Brain microvascular endothelial cell (primary cell): ENCODE results near the gene MOV10L1.
A peak's percentile ranks its signal among the peaks of the same experiment; 100 is the strongest.

ENCODE experiments used
- DNase-seq: peaks from one replicate; pipeline ENCODE4 v3.0.0-alpha.2; 2020
- H3K27ac ChIP-seq: fragments of 250-450 bp; sonication (Bioruptor Pico); 2 replicates; pipeline ENCODE4 v1.5.1; 2020; ENCODE audit warnings: mild to moderate bottlenecking, moderate library complexity
- H3K27me3 ChIP-seq: fragments of 250-450 bp; sonication (Bioruptor Pico); replicated peaks from 2 replicates; pipeline ENCODE4 v1.5.1; 2020; ENCODE audit warnings: mild to moderate bottlenecking
- H3K36me3 ChIP-seq: fragments of 250-450 bp; sonication (Bioruptor Pico); replicated peaks from 2 replicates; pipeline ENCODE4 v1.5.1; 2020; ENCODE audit warnings: mild to moderate bottlenecking
- H3K4me3 ChIP-seq: 2 replicates; pipeline ENCODE4 v1.5.1; 2011; ENCODE audit warnings: low read depth, mild to moderate bottlenecking, control low read depth, low read length, moderate library complexity
- in situ Hi-C: cut with HindIII; loops from 2 replicates; pipeline ENCODE4 v1.10.0; 2017; ENCODE audit warnings: low sequenced_read_pairs, low pct_ligation_motif_present
- TF ChIP-seq, protein P1 (sequence below): IDR thresholded peaks from 2 replicates; pipeline ENCODE4 v1.5.1; 2011; ENCODE audit warnings: low read depth, mild to moderate bottlenecking, moderate library complexity, low read length, control low read depth, inconsistent platforms; ENCODE audit errors: missing control alignments

MOV10L1 gene

DNA sequence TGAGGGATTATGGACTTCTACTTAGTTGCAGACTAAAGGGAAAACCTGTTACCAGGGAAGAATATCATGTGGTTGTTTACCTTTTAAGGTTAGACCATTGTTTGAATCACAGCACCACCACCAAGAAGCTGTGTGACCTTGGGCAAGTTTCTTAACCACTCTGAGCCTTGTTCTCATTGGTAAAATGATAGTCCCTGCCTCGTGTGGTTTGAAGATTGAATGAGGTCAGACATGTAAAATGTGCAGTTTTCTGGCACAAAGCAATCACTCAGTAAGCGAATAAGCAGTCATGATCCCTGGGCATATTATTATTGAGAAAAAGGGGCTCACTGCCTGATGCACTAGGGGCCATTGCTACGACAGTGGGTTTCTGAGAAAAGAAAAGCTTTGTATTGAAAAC, 28.3 kb downstream of the MOV10L1 start:
- in situ Hi-C loops = no loop called here
- no peak for DNase-seq
- Histone ChIP-seq H3K27ac (peak overlapping the region; percentile 56), H3K4me3 (no peak overlapping the region), H3K27me3 (no peaks in the 10 kb centered on the region), H3K36me3 (no peaks in the 10 kb centered on the region)
- TF ChIP-seq, protein P1, sequence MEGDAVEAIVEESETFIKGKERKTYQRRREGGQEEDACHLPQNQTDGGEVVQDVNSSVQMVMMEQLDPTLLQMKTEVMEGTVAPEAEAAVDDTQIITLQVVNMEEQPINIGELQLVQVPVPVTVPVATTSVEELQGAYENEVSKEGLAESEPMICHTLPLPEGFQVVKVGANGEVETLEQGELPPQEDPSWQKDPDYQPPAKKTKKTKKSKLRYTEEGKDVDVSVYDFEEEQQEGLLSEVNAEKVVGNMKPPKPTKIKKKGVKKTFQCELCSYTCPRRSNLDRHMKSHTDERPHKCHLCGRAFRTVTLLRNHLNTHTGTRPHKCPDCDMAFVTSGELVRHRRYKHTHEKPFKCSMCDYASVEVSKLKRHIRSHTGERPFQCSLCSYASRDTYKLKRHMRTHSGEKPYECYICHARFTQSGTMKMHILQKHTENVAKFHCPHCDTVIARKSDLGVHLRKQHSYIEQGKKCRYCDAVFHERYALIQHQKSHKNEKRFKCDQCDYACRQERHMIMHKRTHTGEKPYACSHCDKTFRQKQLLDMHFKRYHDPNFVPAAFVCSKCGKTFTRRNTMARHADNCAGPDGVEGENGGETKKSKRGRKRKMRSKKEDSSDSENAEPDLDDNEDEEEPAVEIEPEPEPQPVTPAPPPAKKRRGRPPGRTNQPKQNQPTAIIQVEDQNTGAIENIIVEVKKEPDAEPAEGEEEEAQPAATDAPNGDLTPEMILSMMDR = no peak

DNA sequence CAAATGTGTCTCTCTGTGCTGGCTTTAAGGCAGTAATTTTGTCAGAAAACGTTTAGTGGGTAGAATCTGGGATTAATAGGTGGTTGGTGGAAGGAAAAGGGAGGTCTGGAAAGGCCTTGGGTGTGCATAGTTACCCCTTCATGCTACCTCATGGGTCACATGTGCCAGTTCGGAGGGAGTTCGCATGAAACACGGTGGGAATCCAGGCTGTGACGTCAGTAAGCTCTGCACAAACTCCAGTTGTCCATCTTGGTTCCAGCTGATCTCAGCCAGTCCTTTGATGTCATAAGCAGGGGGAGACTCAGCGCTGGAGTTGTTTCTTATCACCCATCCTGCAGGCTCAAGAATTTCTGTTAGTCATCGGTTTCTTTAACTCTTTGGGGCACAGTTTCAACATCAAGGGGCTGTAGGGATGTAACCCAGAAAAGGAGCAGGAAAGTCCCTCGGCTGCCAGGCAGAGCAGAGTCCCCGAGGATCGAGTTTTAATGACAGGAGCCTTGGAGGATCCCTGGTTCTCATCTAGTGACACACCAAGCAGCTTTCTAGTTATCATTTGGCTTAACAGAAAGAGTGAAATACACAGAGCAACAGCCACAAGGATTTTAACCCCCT, 28.9 kb downstream of the MOV10L1 start:
- no peaks in the 10 kb centered on the region for H3K27me3 ChIP-seq
- peak; percentile 99 for DNase-seq
- no peak overlapping the region for H3K4me3 ChIP-seq
- in situ Hi-C loops = no loop called here
- TF ChIP-seq, protein P1 = no peak
- H3K36me3 ChIP-seq = no peaks in the 10 kb centered on the region
- H3K27ac ChIP-seq = peak overlapping the region; percentile 56

DNA sequence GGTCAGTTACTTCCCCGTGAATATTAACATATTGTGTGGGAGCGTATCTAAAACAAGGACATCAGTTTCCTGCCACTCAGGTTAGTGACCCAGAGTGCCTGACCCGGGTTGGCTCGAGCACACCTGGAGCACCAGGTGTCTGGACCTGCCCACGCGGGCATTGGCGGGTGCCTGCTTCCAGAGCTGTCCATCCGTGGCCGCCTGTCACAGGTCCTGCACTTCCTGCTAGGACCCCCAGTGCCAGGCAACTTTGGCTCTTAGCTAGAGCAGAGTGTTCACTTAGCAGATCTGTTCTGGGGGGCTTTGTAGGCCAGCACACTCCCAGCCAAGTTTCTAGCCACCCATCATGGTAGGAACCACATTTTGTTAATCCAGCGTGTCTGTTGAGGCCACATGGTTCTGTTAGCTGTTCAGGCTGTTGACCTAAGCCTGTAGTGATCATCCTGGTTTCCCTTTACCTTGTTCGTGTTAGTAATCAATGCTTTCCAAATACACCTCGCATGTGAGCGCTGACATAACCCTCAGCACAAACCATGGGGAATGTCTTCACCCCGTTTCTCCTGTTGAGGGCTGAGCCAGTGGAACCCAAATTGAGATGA, 29.5 kb downstream of the MOV10L1 start:
- no peaks in the 10 kb centered on the region for H3K27me3 ChIP-seq
- TF ChIP-seq, protein P1 = no peak
- no peak for DNase-seq
- H3K36me3 ChIP-seq = no peaks in the 10 kb centered on the region
- H3K27ac ChIP-seq = no peak overlapping the region
- in situ Hi-C loops = no loop called here
- no peak overlapping the region for H3K4me3 ChIP-seq

DNA sequence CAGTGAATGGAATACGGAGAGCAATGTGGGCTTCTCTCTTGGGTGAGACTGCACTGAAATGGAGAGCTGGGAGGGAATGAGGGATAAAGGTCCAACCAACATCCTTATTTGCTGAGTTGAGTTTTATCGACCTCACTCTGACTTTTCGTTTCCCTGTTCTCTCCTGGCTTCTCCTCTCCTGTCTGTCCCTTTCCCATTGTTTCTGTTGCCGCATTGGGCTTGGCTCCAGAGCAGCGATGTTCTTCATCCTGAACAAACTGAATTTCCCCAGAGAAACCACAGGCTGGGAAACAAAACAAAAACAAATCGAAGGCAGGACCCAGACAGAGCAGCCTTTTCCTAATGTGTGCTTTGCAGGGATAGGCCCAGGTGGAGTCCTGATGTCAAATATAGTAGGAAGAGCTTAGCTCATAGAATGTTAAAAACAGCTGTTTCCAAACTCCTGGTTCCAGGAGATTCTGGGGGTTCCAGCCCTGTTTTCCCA, 30.0 kb downstream of the MOV10L1 start:
- no peak for DNase-seq
- in situ Hi-C loops = no loop called here
- H3K36me3 ChIP-seq = no peaks in the 10 kb centered on the region
- H3K27me3 ChIP-seq = no peaks in the 10 kb centered on the region
- H3K4me3 ChIP-seq = no peak overlapping the region
- TF ChIP-seq, protein P1 = no peak
- no peak overlapping the region for H3K27ac ChIP-seq

DNA sequence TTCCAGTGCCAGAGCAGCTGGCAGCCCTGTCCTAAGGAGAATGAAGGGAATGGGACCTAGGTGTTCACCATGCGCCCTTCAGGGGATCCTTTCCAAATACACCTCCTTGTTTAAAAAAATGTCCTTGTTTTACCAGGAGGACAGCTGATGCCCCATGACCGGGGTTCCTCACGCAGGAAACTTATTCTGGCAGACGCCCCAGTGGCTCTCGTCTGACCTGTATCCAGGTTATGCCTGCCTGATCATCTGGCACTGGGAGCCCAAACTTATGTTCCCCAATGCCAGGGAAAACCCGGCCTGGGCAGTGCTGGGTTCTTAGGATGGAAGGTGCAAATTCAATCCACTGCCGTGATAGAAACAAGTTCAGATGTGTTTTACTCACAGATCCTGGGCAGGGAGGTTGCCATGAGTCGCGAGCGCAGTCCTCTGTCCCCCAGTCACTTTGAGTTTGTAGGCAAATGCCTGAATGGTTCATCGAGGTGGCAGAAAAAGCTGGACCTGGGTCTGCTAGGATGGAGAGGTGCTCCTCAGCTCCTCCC, 31.5 kb downstream of the MOV10L1 start:
- Histone ChIP-seq H3K4me3 (no peak overlapping the region), H3K27ac (no peak overlapping the region), H3K27me3 (no peaks in the 10 kb centered on the region), H3K36me3 (no peaks in the 10 kb centered on the region)
- in situ Hi-C loops = no loop called here
- no peak for DNase-seq
- TF ChIP-seq, protein P1 = no peak
